Uterus (tissue), 4 donors: ENCODE data around the gene HNRNPU. TPM values are rescaled to one million over a fixed set of nuclear protein-coding genes. Genes with fewer than 3 reads are reported as not detected.

ENCODE experiments used
- DNase-seq, 2 donors: peaks; one replicate each; pipeline ENCODE4 v3.0.0-alpha.2; 2019 to 2020
- H3K27ac ChIP-seq, 2 donors: fragments of 200-600 bp; sonication (generic); 1 replicate in 1 of 2; 2 replicates in 1 of 2; pipeline ENCODE4 v1.5.1; 2016 to 2018
- H3K27me3 ChIP-seq, 2 donors: fragments of 200-600 bp; sonication (generic); one replicate each; pipeline ENCODE4 v1.5.1; 2018 to 2019; ENCODE audit warnings: control low read depth in 1 of 2
- H3K36me3 ChIP-seq, 2 donors: fragments of 200-600 bp; sonication (generic); one replicate each; pipeline ENCODE4 v1.5.1; 2019; ENCODE audit warnings: control low read depth in 1 of 2
- H3K4me1 ChIP-seq, 2 donors: fragments of 200-600 bp; sonication (generic); one replicate each; pipeline ENCODE4 v1.5.1; 2018 to 2019; ENCODE audit warnings: control low read depth in 1 of 2
- H3K4me3 ChIP-seq, 2 donors: fragments of 200-600 bp; sonication (generic); 1 replicate in 1 of 2; 2 replicates in 1 of 2; pipeline ENCODE4 v1.5.1; 2018 to 2019; ENCODE audit warnings: mild to moderate bottlenecking in 1 of 2
- H3K9me3 ChIP-seq, 2 donors: fragments of 200-600 bp; sonication (generic); one replicate each; pipeline ENCODE4 v1.5.1; 2019; ENCODE audit warnings: control low read depth in 1 of 2
- POLR2A ChIP-seq, 2 donors: fragments of 450-650 bp; IDR thresholded peaks; one replicate each; pipeline ENCODE4 v1.6.1; 2016; ENCODE audit warnings: antibody characterized with exemption in 2 of 2, mild to moderate bottlenecking in 1 of 2, moderate library complexity in 1 of 2
- intact Hi-C: fragments of 100-400 bp; cut with DNase I; formaldehyde crosslinking; loops from one replicate; pipeline ENCODE4 v1.15.1; 2023; ENCODE audit warnings: low total_unique reads
- total RNA-seq, 4 donors: library from RNA; depleted of rRNA in 3 of 4; stranded (reverse); fragments of >200 nt in 3 of 4; gene quantifications; one replicate each; pipeline versions ENCODE4 v1.1.0 to v1.2.4, GENCODE V29; 2014 to 2023
- TF ChIP-seq, protein P1 (sequence below), 4 experiments: fragments of 200-600 bp in 2 of 4; fragments of 450-650 bp in 2 of 4; sonication (generic) in 2 of 4; IDR thresholded peaks; one replicate each; pipeline ENCODE4 v1.5.1; 2016 to 2019; ENCODE audit warnings: antibody characterized with exemption in 4 of 4, mild to moderate bottlenecking in 2 of 4, moderate library complexity in 1 of 4
- donor health status: DM: yes; HTN: yes; CAD: no.

Gene HNRNPU
- total RNA-seq, 4 donors from 2014 or later = 154 to 603 (median 269) TPM

DNA sequence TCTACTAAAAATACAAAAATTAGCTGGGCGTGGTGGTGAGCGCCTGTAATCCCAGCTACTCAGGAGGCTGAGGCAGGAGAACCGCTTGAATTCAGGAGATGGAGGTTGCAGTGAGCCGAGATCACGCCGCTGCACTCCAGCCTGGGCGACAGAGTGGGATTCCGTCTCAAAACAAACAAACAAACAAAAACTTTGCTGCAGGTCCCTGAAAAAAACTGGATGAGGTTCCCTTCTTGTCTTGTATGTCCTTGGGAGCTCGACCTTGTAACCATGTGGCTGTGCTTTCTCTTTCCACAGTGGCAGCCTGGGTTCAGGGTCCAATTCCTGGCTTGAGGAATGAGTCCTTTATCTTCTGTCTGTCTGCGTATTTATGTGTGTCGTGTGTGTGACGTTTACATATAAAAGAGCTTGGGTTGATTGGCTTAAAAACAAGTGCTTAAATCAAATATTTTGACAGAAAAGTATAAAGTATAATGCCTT is 46.9 kb downstream of the HNRNPU start:
- Histone ChIP-seq H3K4me1 (no peaks in the 10 kb centered on the region), H3K9me3 (no peaks in the 10 kb centered on the region), H3K4me3 (no peak overlapping the region), H3K27ac (no peak overlapping the region), H3K36me3 (no peaks in the 10 kb centered on the region), H3K27me3 (no peaks in the 10 kb centered on the region)
- DNase-seq = no peak
- TF ChIP-seq, protein P1, sequence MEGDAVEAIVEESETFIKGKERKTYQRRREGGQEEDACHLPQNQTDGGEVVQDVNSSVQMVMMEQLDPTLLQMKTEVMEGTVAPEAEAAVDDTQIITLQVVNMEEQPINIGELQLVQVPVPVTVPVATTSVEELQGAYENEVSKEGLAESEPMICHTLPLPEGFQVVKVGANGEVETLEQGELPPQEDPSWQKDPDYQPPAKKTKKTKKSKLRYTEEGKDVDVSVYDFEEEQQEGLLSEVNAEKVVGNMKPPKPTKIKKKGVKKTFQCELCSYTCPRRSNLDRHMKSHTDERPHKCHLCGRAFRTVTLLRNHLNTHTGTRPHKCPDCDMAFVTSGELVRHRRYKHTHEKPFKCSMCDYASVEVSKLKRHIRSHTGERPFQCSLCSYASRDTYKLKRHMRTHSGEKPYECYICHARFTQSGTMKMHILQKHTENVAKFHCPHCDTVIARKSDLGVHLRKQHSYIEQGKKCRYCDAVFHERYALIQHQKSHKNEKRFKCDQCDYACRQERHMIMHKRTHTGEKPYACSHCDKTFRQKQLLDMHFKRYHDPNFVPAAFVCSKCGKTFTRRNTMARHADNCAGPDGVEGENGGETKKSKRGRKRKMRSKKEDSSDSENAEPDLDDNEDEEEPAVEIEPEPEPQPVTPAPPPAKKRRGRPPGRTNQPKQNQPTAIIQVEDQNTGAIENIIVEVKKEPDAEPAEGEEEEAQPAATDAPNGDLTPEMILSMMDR (IDR thresholded peaks at IDR 0.05) = no peak
- no peak for TF ChIP-seq POLR2A (IDR thresholded peaks at IDR 0.05)
- intact Hi-C loops = loop anchor here (10.0 kb wide), 1 partner anchor 217 kb away; no protein-coding TSS in a partner anchor

DNA sequence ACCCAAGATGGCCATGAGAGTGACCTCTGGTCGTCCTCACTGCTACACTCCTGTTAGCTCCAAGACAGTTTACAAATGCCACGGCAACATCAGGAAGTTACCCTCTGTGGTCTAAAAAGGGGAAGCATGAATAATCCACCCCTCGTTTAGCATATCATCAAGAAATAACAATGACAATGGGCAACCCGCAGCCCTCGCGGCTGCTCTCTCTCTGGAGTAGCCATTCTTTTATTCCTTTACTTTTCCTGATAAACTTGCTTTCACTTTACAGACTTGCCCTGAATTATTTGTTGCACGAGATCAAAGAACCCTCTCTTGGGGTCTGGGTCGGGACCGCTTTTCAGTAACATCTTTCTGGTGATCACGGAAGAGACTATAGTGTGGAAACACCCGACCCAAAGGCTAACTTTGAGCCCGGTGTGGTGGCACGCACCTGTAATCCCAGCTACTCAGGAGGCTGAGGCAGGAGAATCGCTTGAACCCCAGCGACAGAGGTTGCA is 48.7 kb downstream of the HNRNPU start:
- no peak for DNase-seq
- Histone ChIP-seq H3K9me3 (no peaks in the 10 kb centered on the region), H3K36me3 (no peaks in the 10 kb centered on the region), H3K27ac (no peak overlapping the region), H3K4me3 (no peak overlapping the region), H3K27me3 (no peaks in the 10 kb centered on the region), H3K4me1 (no peaks in the 10 kb centered on the region)
- intact Hi-C loops = loop anchor here (10.0 kb wide), 1 partner anchor 219 kb away; no protein-coding TSS in a partner anchor
- no peak for TF ChIP-seq POLR2A (IDR thresholded peaks at IDR 0.05)
- TF ChIP-seq, protein P1 (IDR thresholded peaks at IDR 0.05) = no peak

DNA sequence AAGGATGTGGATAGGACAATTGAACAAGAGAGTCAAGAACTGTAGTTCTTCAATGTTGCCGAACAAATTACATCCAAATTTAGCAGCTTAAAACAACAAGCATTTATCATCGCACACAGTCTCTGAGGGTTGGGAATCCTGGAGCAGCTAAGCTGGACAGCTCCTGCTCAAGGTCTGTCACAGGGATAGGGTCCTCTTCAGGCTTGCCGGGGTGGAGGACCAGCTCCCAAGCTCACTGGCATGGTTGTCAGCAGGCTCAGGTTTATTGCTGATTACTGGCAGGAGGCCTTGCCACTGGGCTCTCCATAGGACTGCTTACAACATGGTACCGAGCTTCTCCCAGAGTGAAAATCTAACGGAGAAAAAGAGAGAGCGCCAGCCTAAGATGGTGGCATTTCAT is 51.0 kb downstream of the HNRNPU start:
- Histone ChIP-seq H3K36me3 (no peaks in the 10 kb centered on the region), H3K27me3 (no peaks in the 10 kb centered on the region), H3K27ac (no peak overlapping the region), H3K4me3 (no peak overlapping the region), H3K4me1 (no peaks in the 10 kb centered on the region), H3K9me3 (no peaks in the 10 kb centered on the region)
- no peak for TF ChIP-seq POLR2A (IDR thresholded peaks at IDR 0.05)
- TF ChIP-seq, protein P1 (IDR thresholded peaks at IDR 0.05) = no peak
- DNase-seq = no peak
- intact Hi-C loops = loop anchor here (10.0 kb wide), 1 partner anchor 221 kb away; no protein-coding TSS in a partner anchor

DNA sequence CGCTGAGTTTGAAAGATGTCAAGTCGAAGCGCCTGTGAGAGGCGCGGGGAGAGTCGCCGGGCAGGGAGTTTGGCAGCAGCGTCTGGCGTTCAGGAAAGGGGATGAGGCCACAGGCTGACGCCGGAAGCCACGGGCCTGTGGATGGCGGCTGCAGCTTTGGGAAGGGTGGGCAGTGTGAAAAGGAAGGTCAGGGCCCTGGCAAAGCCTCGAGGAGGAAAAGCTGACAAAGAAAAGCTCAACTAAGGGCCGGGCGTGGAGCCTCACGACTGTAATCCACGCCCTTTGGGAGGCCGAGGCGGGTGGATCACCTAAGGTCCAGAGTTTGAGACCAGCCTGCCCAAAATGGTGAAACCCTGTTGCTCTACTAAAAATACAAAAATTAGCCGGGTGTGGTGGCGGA is 54.1 kb downstream of the HNRNPU start:
- H3K4me3 ChIP-seq = no peak overlapping the region
- no peaks in the 10 kb centered on the region for H3K36me3 ChIP-seq
- no peaks in the 10 kb centered on the region for H3K27me3 ChIP-seq
- intact Hi-C loops = loop anchor here (10.0 kb wide), 1 partner anchor 225 kb away; no protein-coding TSS in a partner anchor
- H3K27ac ChIP-seq = no peak overlapping the region
- no peak for DNase-seq
- no peaks in the 10 kb centered on the region for H3K4me1 ChIP-seq
- no peaks in the 10 kb centered on the region for H3K9me3 ChIP-seq
- TF ChIP-seq, protein P1 (IDR thresholded peaks at IDR 0.05) = no peak
- no peak for TF ChIP-seq POLR2A (IDR thresholded peaks at IDR 0.05)

DNA sequence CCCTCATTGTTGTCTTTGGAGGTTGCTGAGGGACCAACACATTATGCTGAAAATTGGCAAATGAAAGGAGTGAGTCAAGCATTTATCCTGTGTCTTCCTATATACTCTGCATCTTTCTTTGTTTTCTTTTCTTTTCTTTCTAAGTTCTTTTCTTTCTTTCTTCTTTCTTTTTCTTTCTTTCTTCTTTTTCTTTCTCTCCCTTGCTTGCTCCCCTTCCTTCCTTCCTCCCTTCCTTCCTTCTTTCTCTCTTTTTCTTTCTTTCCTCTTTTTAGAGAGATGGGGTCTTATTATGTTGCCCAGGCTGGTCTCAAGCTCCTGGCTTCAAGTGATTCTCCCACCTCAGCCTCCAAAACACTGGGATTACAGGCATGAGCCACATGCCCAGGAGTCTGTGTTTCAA is 57.2 kb downstream of the HNRNPU start:
- H3K36me3 ChIP-seq = no peaks in the 10 kb centered on the region
- no peak for TF ChIP-seq POLR2A (IDR thresholded peaks at IDR 0.05)
- TF ChIP-seq, protein P1 (IDR thresholded peaks at IDR 0.05) = no peak
- H3K27ac ChIP-seq = no peak overlapping the region
- no peak for DNase-seq
- no peaks in the 10 kb centered on the region for H3K9me3 ChIP-seq
- no peaks in the 10 kb centered on the region for H3K4me1 ChIP-seq
- intact Hi-C loops = no loop called here
- H3K27me3 ChIP-seq = no peaks in the 10 kb centered on the region
- H3K4me3 ChIP-seq = no peak overlapping the region
